ENCODE results near the gene FBXL7.

Gene FBXL7

DNA sequence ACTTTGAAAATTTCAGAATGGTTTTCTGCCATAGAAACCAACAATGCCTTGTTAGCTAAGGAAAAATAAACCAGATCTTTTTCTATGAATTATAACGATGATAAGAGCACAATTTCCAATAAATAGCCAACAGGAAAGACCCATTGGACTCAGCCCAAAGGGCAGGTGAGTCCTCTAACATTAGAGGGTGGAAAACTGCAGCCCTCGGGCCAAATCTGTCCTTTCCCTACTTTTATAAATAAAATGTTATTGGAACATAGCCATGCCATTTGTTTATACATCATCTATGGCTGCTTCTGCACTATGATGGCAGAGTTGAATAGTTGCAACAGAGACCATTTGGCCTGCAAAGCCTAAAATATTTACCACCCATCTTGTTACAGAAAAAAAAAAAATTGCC lies 296.1 kb downstream of the FBXL7 start:
- Mint-ChIP-seq H3K4me1 (no peaks in the 10 kb centered on the region), H3K27me3 (no peaks in the 10 kb centered on the region), H3K36me3 (no peaks in the 10 kb centered on the region), H3K27ac (no peak overlapping the region), H3K9me3 (no peaks in the 10 kb centered on the region), H3K4me3 (no peak overlapping the region)
- ATAC-seq: no peak

DNA sequence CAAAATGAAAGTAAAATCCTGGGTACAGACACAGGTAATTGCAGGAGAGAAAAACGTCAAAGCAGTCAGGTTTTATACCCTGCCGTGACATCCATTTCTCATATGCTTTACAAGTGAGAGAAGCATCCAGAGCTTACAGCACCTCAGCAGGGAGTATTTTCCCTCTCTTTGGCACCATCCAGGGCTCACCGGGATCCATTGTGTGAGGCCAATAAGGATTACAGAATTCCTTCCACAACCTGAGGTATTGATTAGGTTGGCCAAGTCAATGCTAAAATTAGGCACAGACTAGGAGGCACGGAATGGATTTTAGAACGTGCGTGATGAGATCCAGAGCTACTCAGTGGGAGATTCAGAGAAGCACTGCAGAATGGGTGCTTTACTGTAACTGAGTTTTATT lies 296.6 kb downstream of the FBXL7 start:
- no peak for ATAC-seq
- Mint-ChIP-seq H3K4me1 (no peaks in the 10 kb centered on the region), H3K27ac (no peak overlapping the region), H3K36me3 (no peaks in the 10 kb centered on the region), H3K9me3 (no peaks in the 10 kb centered on the region), H3K27me3 (no peaks in the 10 kb centered on the region), H3K4me3 (no peak overlapping the region)

DNA sequence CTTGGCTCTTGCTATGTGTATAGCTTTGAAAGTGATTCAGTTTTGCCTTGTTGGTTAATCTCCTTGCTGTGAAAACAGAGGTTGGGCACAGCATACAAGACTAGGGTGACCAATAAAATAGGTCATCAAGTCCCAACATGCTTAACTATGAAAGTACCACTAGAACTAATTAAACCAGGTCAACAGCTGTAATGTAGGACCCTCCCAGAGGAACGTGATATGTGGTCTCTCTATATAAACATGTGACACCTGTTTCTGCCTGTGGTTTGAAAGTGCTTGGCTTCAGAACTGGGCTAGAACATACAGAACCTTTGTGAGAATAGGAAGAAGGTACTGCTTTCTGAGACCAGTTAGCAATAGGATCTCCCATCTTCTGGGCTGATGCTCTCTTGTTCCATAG lies 297.1 kb downstream of the FBXL7 start:
- H3K4me3 Mint-ChIP-seq: no peak overlapping the region
- no peaks in the 10 kb centered on the region for H3K36me3 Mint-ChIP-seq
- no peaks in the 10 kb centered on the region for H3K9me3 Mint-ChIP-seq
- H3K4me1 Mint-ChIP-seq: no peaks in the 10 kb centered on the region
- H3K27me3 Mint-ChIP-seq: no peaks in the 10 kb centered on the region
- no peak overlapping the region for H3K27ac Mint-ChIP-seq
- ATAC-seq: no peak

DNA sequence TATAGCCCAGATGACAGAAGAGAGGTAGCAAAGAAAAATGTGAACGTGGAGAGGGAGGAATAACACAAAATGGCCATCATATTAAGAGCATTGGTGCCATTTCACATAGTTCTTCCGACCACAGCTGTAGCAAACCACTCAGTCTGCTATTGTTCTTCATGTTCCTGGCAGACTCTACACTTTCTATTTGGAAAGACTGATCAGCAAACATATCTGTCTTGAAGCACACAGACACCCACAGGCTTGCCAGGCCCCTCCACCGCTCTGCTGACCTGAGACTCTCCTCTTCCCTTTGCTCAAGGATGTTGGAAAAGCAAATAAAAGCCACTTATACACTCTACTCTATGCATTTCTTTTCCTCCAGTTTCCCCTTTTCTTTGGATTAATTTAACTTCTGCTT lies 298.0 kb downstream of the FBXL7 start:
- Mint-ChIP-seq H3K9me3 (peaks cover 5% of the 10 kb centered on the region), H3K4me1 (no peaks in the 10 kb centered on the region), H3K36me3 (no peaks in the 10 kb centered on the region), H3K27me3 (no peaks in the 10 kb centered on the region), H3K4me3 (no peak overlapping the region), H3K27ac (no peak overlapping the region)
- ATAC-seq: no peak

DNA sequence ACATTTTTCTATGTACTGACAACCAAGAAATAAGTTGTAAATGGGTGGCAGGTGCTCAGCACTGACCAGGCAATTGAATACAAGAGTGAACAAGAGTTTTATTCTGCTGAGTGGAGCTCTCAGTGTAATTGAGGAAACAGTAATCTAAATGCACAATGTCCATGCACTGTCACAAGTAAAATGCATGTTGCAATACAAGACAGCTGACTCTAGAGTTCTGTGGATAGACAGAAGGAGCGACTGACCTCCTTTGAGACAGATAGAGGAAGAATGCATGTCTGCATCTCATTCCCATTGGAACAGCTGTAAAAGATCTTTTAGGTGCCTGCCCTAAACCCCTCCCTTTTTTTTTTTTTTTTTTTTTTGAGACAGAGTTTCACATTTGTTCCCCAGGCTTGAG lies 299.0 kb downstream of the FBXL7 start:
- Mint-ChIP-seq H3K36me3 (no peaks in the 10 kb centered on the region), H3K9me3 (peaks cover 7% of the 10 kb centered on the region), H3K27me3 (no peaks in the 10 kb centered on the region), H3K4me1 (no peaks in the 10 kb centered on the region), H3K4me3 (no peak overlapping the region), H3K27ac (no peak overlapping the region)
- ATAC-seq: no peak

DNA sequence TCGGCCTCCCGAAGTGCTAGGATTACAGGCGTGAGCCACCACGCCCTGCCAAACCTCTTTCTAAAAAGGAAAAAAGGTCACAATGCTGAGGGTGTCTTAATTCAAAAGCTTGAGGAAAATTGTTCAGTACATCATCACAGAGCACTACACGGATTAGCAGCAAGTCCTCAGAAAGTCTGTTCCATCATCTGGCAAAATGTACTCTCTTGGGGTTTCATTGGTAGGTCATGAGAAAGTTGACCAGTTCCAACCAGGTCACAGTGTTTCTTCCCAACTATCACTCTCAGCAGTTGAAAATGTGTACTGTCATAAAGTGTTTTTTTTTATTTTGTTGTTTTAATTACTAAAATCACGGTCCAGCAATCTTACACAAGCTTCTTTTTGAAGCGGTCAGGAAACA lies 299.6 kb downstream of the FBXL7 start:
- Mint-ChIP-seq H3K27ac (no peak overlapping the region), H3K4me1 (no peaks in the 10 kb centered on the region), H3K9me3 (peaks cover 7% of the 10 kb centered on the region), H3K4me3 (no peak overlapping the region), H3K36me3 (no peaks in the 10 kb centered on the region), H3K27me3 (no peaks in the 10 kb centered on the region)
- no peak for ATAC-seq

DNA sequence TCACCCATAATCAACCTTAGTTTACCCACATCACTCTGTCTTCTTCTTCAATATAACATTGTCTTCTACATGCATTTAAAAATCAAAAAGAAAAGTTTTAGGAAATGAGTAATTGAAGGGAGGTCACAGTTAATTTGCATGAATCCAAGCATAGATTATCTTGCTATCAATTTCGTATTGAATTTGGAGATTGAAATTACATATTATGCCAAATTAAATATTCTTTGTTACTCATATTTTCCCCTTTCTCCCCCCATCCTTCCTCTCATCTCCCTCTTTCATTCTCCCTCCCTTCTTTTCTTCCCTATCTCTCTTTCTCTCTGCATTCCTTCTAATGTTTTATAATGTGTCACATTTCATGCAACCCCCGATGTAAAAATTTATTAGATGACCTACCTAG lies 303.3 kb downstream of the FBXL7 start:
- Mint-ChIP-seq H3K27ac (no peak overlapping the region), H3K9me3 (peaks cover 7% of the 10 kb centered on the region), H3K4me3 (no peak overlapping the region), H3K36me3 (no peaks in the 10 kb centered on the region), H3K27me3 (no peaks in the 10 kb centered on the region), H3K4me1 (no peaks in the 10 kb centered on the region)
- ATAC-seq: no peak

DNA sequence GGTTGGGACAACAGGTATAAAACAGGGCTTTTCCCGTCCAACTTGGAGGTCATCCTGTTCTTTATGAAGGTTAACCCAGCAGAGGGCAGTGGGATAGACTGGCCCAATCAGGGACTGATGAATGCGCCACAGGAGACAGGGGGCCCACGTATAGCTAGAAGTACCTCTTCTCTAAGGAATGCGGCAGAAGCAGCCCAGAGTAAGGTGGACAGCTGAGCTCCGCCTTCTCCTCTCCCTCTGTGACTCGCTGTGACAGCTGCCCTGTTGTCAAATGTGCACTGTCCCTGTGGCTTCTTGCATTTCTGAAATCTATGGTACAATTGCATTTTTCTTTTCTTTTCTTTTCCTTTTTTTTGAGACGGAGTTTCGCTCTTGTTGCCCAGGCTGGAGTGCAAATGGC lies 306.6 kb downstream of the FBXL7 start:
- H3K36me3 Mint-ChIP-seq: no peaks in the 10 kb centered on the region
- H3K27ac Mint-ChIP-seq: no peak overlapping the region
- no peak for ATAC-seq
- H3K4me3 Mint-ChIP-seq: no peak overlapping the region
- H3K9me3 Mint-ChIP-seq: peaks cover 11% of the 10 kb centered on the region
- H3K27me3 Mint-ChIP-seq: no peaks in the 10 kb centered on the region
- no peaks in the 10 kb centered on the region for H3K4me1 Mint-ChIP-seq

DNA sequence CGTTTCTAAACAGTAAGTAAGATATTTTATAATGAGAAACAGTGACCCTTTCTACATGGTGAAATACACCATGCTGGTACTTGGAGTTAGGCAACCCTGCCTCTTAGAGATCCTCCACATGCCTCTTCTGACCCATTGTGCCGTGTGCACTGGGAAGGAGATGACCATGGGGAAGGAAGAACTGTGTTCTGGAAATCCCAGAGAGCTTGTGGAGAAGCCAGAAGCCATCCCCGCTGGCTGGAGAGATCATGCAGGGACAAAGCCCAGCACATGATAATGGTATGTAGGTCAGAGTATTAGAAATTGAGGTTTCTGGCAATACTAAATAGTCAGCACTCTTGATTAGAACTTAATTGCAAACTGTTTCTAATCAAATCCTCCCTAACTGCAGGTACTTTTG lies 307.3 kb downstream of the FBXL7 start:
- H3K9me3 Mint-ChIP-seq: peaks cover 11% of the 10 kb centered on the region
- no peak overlapping the region for H3K27ac Mint-ChIP-seq
- ATAC-seq: no peak
- no peak overlapping the region for H3K4me3 Mint-ChIP-seq
- no peaks in the 10 kb centered on the region for H3K4me1 Mint-ChIP-seq
- H3K36me3 Mint-ChIP-seq: no peaks in the 10 kb centered on the region
- H3K27me3 Mint-ChIP-seq: no peaks in the 10 kb centered on the region

DNA sequence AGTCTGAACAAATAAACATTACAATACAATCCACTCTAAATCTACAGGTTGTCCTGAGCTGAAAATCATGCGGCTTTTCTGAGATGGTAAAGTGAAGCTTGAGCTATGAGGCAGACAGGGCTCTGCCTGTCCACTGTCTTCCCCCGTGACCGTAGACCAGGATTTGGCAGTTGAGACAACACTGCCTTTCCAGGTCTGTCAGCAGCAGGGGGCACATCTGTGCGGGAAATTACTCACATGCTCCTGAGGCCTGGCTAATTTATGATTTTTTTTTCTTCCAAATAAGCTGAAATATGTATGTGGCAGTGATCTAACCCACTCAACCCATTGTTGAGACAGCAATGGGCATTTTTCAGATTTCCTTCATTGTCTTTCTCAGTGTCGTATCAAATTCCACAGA lies 307.9 kb downstream of the FBXL7 start:
- ATAC-seq: no peak
- Mint-ChIP-seq H3K27ac (no peak overlapping the region), H3K4me3 (no peak overlapping the region), H3K36me3 (no peaks in the 10 kb centered on the region), H3K4me1 (no peaks in the 10 kb centered on the region), H3K9me3 (peaks cover 7% of the 10 kb centered on the region), H3K27me3 (no peaks in the 10 kb centered on the region)

DNA sequence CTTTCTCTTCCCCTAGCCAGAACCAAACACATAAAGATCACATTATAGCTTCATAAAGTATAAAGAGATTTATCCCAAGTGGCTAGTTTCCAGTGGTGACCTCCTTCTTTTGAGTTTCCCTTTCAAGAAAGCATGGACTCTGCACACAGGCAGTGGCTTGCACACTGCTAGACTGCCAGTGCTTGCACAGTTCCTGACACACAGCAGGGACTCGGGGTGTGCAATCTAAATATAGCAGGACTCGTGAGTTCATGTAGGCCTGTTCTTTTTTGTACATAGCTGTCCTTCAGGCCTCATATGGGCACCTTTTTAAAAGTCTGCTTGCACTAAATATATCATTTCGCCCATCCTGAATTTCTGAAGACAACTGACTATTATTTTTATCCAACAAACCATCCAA lies 308.6 kb downstream of the FBXL7 start:
- H3K27me3 Mint-ChIP-seq: no peaks in the 10 kb centered on the region
- H3K4me1 Mint-ChIP-seq: no peaks in the 10 kb centered on the region
- no peak overlapping the region for H3K27ac Mint-ChIP-seq
- H3K4me3 Mint-ChIP-seq: no peak overlapping the region
- no peak for ATAC-seq
- no peaks in the 10 kb centered on the region for H3K36me3 Mint-ChIP-seq
- peaks cover 3% of the 10 kb centered on the region for H3K9me3 Mint-ChIP-seq

DNA sequence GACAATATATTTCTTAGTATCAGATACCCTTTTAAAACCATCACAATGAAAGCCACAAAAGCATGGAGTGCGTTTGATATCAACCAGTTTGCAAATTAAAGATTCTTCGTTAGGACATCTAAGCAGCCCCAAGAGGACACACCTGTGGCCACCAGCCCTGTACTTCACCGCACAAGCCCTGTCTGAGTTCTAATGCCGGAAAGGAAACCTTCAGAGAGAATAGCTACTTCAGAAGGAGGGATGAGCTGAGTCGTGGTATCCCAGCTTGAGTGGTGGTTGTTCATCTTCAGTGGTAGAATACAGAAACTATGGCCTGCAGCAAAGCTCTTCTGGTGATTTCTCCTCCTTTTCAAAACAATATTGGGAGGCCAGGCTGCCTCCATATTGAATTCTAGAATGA lies 319.6 kb downstream of the FBXL7 start:
- Mint-ChIP-seq H3K27ac (no peak overlapping the region), H3K27me3 (no peaks in the 10 kb centered on the region), H3K4me1 (no peaks in the 10 kb centered on the region), H3K9me3 (peaks cover 6% of the 10 kb centered on the region), H3K4me3 (no peak overlapping the region), H3K36me3 (no peaks in the 10 kb centered on the region)
- ATAC-seq: no peak

DNA sequence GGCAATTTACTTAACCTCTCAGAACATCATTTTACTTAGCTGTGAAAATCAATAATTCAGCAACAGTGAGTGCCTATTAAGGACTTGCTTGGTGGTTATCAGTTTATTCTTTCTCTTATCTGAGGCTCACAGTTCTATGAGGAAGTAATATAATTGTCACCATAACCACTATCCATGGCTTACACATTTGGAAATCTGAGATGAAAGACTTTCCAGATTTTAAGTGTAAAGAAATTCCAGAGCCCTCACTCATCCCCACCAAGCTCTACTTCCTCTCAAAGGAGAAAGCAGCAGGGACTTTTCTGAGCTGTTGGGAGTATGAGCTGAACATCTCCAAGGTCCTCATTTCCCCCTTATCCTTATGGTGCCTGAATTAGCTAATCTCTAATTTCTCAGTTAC lies 321.5 kb downstream of the FBXL7 start:
- peaks cover 6% of the 10 kb centered on the region for H3K9me3 Mint-ChIP-seq
- no peak overlapping the region for H3K27ac Mint-ChIP-seq

DNA sequence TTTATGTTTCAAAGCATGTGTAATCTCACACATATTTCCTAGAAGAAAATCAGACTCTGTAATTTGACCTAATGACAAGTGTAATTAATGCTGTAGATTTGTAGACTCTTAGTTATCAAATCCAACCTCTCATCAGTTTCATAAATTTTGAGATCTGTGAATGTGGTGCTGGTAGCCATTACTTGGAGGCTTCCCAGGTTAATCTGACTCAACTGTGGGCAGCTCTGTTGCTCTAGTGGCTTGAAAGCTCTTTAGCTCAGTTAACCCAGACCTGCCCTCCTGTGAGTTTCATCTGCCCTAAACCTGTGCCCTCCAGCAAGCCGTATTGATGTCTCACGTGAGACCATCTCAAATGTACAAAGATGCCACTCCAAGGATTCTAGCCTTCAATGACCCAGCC lies 323.4 kb downstream of the FBXL7 start:
- H3K27ac Mint-ChIP-seq: no peak overlapping the region
- H3K4me3 Mint-ChIP-seq: no peak overlapping the region
- no peaks in the 10 kb centered on the region for H3K9me3 Mint-ChIP-seq
- no peak for ATAC-seq
- no peaks in the 10 kb centered on the region for H3K4me1 Mint-ChIP-seq
- no peaks in the 10 kb centered on the region for H3K36me3 Mint-ChIP-seq
- no peaks in the 10 kb centered on the region for H3K27me3 Mint-ChIP-seq

More for the DNA sequence above, 321.5 kb downstream of the FBXL7 start:
- H3K27me3 Mint-ChIP-seq: no peaks in the 10 kb centered on the region
- H3K4me1 Mint-ChIP-seq: no peaks in the 10 kb centered on the region
- H3K4me3 Mint-ChIP-seq: no peak overlapping the region
- ATAC-seq: no peak
- no peaks in the 10 kb centered on the region for H3K36me3 Mint-ChIP-seq

DNA sequence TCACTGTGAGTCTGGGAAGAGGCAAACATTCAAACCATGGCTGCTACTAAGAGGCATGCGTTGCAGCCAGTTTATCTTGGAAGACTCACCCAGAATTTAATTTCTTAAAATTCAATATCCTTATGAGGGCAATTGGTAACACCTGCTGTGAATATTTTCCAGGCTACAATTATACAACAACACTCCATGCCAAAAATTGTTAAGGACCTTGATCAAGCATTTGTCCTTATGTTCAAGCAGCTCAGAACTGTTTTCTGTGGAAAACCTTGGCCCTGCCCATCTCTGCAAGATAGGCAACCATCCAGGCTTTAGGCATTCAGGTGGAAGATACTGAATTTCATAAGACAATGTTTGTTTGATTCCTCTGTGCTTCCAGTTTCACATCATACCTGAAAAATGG lies 327.8 kb downstream of the FBXL7 start:
- Mint-ChIP-seq H3K27ac (no peak overlapping the region), H3K4me1 (no peaks in the 10 kb centered on the region), H3K36me3 (no peaks in the 10 kb centered on the region), H3K4me3 (no peak overlapping the region), H3K27me3 (no peaks in the 10 kb centered on the region), H3K9me3 (no peaks in the 10 kb centered on the region)
- ATAC-seq: no peak

DNA sequence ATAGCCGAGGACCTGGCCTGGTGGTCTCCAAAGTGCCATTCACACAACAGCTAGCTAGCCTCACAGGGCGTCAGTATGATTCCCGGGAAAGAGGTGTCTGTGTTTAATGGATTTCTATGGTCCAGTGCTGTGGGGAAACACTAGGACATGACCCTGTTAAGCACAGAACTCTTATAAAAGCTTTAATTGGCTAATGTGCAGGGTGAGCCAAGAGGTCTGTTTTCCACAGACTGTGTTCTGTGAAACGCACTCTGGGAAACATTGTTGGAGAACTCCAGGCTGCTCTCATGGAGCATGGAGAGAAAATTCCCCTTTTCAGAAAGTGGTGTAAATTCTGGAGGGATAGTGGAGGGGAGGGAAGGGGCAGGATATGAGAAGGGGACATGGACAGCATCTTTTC lies 331.4 kb downstream of the FBXL7 start:
- Mint-ChIP-seq H3K27me3 (no peaks in the 10 kb centered on the region), H3K4me1 (no peaks in the 10 kb centered on the region), H3K36me3 (no peaks in the 10 kb centered on the region), H3K27ac (no peak overlapping the region), H3K4me3 (no peak overlapping the region), H3K9me3 (no peaks in the 10 kb centered on the region)
- ATAC-seq: no peak

DNA sequence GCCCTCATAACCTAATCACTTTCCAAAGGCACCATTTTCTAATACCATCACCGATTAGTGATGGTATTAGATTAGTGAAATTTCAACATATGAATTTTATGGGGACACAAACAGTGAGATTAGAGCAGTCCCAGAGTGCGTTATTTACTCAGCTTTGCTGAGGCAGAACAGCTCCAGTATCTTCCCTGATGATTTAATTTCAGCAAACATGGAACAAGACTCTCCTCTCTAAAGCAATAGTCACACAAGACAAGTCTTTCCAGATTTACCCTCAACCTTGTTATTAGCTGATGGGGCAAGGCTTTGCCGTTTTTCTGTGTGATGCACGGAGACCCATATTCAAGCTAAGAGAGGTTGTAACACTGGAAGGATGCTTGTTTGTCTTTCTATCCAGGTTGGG lies 333.4 kb downstream of the FBXL7 start:
- Mint-ChIP-seq H3K27me3 (no peaks in the 10 kb centered on the region), H3K36me3 (no peaks in the 10 kb centered on the region), H3K27ac (no peak overlapping the region), H3K4me1 (no peaks in the 10 kb centered on the region), H3K9me3 (no peaks in the 10 kb centered on the region), H3K4me3 (no peak overlapping the region)
- ATAC-seq: no peak

All from stimulated activated memory B cell treated with anti-CD40 and anti-IgM and Interleukin-4, amounts not matched to agents 10 μg/mL and 1 μg/mL and 100 μg/mL, for 72 hours (primary cell).